WTC11 (cell line): ENCODE measurements around the gene ANO3. TPM values are rescaled to one million over a fixed set of nuclear protein-coding genes. Genes with fewer than 3 reads are reported as not detected.

Experiments
- ATAC-seq: fragments of 200-7000 bp; cut with Tn5 transposase; 2 replicates; pipeline ENCODE4 v1.10.0; 2021; ENCODE audit warnings: mild to moderate bottlenecking, moderate library complexity
- CTCF ChIA-PET: fragments of 300-600 bp; sonication (Branson Sonifier 250); formaldehyde crosslinking; loops from one replicate; lab custom pipeline; 2021; ENCODE audit warnings: antibody characterized with exemption; lab: Charles Lee
- POLR2A ChIA-PET: fragments of 350-600 bp; sonication (Branson Sonifier 250); formaldehyde crosslinking; loops from one replicate; lab custom pipeline; 2021; ENCODE audit warnings: antibody characterized with exemption; lab: Charles Lee
- DNase-seq: peaks from one replicate; pipeline ENCODE4 v3.0.0; 2021; ENCODE audit warnings: low spot score
- H3K27ac Mint-ChIP-seq: 2 replicates; pipeline ENCODE4 v1.8.0; 2021; ENCODE audit warnings: mixed read lengths
- H3K27me3 Mint-ChIP-seq: 2 replicates; pipeline ENCODE4 v1.8.0; 2021; ENCODE audit warnings: low read depth, mild to moderate bottlenecking, moderate library complexity, mixed read lengths
- H3K36me3 Mint-ChIP-seq: 2 replicates; pipeline ENCODE4 v1.8.0; 2021; ENCODE audit warnings: mixed read lengths
- H3K4me1 Mint-ChIP-seq: 2 replicates; pipeline ENCODE4 v1.8.0; 2022; ENCODE audit warnings: mixed read lengths
- H3K4me3 Mint-ChIP-seq: 2 replicates; pipeline ENCODE4 v1.8.0; 2021; ENCODE audit warnings: mild to moderate bottlenecking, moderate library complexity, mixed read lengths
- H3K9me3 Mint-ChIP-seq: 2 replicates; pipeline ENCODE4 v1.8.0; 2021; ENCODE audit warnings: mixed read lengths
- AR ChIP-seq: fragments of 250-450 bp; sonication (Bioruptor Pico); IDR thresholded peaks from 2 replicates; pipeline ENCODE4 v1.9.0; 2021; ENCODE audit warnings: mild to moderate bottlenecking
- HMGA2 ChIP-seq: fragments of 250-450 bp; sonication (Bioruptor Pico); IDR thresholded peaks from 2 replicates; pipeline ENCODE4 v1.4.0; 2021; ENCODE audit warnings: mild to moderate bottlenecking, moderate library complexity
- JUN ChIP-seq: sonication (generic); formaldehyde crosslinking; IDR thresholded peaks from 2 replicates; pipeline ENCODE4 v1.8.0; 2023; ENCODE audit warnings: mild to moderate bottlenecking, missing genetic modification reagents
- KAT7 ChIP-seq: sonication (generic); formaldehyde crosslinking; IDR thresholded peaks from 2 replicates; pipeline ENCODE4 v1.8.1; 2023; ENCODE audit warnings: missing genetic modification reagents, mild to moderate bottlenecking, borderline replicate concordance
- MLX ChIP-seq: sonication (generic); formaldehyde crosslinking; IDR thresholded peaks from 2 replicates; pipeline ENCODE4 v1.8.1; 2023; ENCODE audit warnings: mild to moderate bottlenecking, missing genetic modification reagents, moderate library complexity
- SOX15 ChIP-seq: fragments of 250-450 bp; sonication (Bioruptor Pico); IDR thresholded peaks from 2 replicates; pipeline ENCODE4 v1.9.0; 2021; ENCODE audit warnings: mild to moderate bottlenecking
- SP1 ChIP-seq: sonication (generic); formaldehyde crosslinking; conservative IDR thresholded peaks from 2 replicates; pipeline ENCODE4 v1.8.1; 2022; ENCODE audit warnings: missing genetic modification reagents
- TP53 ChIP-seq: sonication (generic); formaldehyde crosslinking; IDR thresholded peaks from 2 replicates; pipeline ENCODE4 v1.8.1; 2023; ENCODE audit warnings: mild to moderate bottlenecking, missing genetic modification reagents
- USF1 ChIP-seq: sonication (generic); formaldehyde crosslinking; IDR thresholded peaks from 2 replicates; pipeline ENCODE4 v1.8.0; 2022; ENCODE audit warnings: mild to moderate bottlenecking, missing genetic modification reagents
- ZNF263 ChIP-seq: sonication (generic); formaldehyde crosslinking; IDR thresholded peaks from 2 replicates; pipeline ENCODE4 v1.8.1; 2022; ENCODE audit warnings: low read depth, mild to moderate bottlenecking, moderate library complexity, missing genetic modification reagents
- ZNF512 ChIP-seq: sonication (generic); formaldehyde crosslinking; IDR thresholded peaks from 2 replicates; pipeline ENCODE4 v1.8.1; 2022; ENCODE audit warnings: missing genetic modification reagents, borderline replicate concordance
- total RNA-seq: library from RNA; stranded (reverse); gene quantifications from 3 replicates; pipeline ENCODE4 v1.2.3, GENCODE V29; 2021
- TF ChIP-seq, protein P1 (sequence below): sonication (generic); formaldehyde crosslinking; IDR thresholded peaks from 2 replicates; pipeline ENCODE4 v1.8.1; 2022; ENCODE audit warnings: mild to moderate bottlenecking, missing genetic modification reagents, moderate library complexity, borderline replicate concordance
- TF ChIP-seq, protein P2 (sequence below): sonication (generic); formaldehyde crosslinking; IDR thresholded peaks from 2 replicates; pipeline ENCODE4 v1.8.1; 2023; ENCODE audit warnings: mild to moderate bottlenecking, missing genetic modification reagents
- TF ChIP-seq, protein P3 (sequence below): fragments of 250-450 bp; sonication (Bioruptor Pico); conservative IDR thresholded peaks from 2 replicates; pipeline ENCODE4 v1.9.0; 2021; ENCODE audit warnings: mild to moderate bottlenecking

ANO3 gene
- total RNA-seq, 1 experiment from 2014 or later, result 0.11 TPM

- ATAC-seq (no peak), DNase-seq (no peak)
- Mint-ChIP-seq H3K27me3 (no peaks in the 10 kb centered on the region), H3K9me3 (no peaks in the 10 kb centered on the region), H3K36me3 (no peaks in the 10 kb centered on the region), H3K4me3 (no peak overlapping the region), H3K4me1 (peaks cover 11% of the 10 kb centered on the region), H3K27ac (no peak overlapping the region)
- POLR2A ChIA-PET, result no interaction called here
- CTCF ChIA-PET, result no interaction called here
- TF ChIP-seq TP53 (CRISPR knock-in tag) (no peak), SOX15 (CRISPR knock-in tag) (no peak), JUN (CRISPR knock-in tag) (no peak), ZNF512 (CRISPR knock-in tag) (no peak), HMGA2 (CRISPR knock-in tag) (peak; percentile 98), AR (CRISPR knock-in tag) (no peak)
- TF ChIP-seq, protein P1, sequence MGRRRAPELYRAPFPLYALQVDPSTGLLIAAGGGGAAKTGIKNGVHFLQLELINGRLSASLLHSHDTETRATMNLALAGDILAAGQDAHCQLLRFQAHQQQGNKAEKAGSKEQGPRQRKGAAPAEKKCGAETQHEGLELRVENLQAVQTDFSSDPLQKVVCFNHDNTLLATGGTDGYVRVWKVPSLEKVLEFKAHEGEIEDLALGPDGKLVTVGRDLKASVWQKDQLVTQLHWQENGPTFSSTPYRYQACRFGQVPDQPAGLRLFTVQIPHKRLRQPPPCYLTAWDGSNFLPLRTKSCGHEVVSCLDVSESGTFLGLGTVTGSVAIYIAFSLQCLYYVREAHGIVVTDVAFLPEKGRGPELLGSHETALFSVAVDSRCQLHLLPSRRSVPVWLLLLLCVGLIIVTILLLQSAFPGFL (CRISPR knock-in tag), result no peak
Observed at GRCh38 chr11:26620282-26621045, 288.5 kb downstream of the ANO3 start.

- Mint-ChIP-seq H3K9me3 (no peaks in the 10 kb centered on the region), H3K27me3 (no peaks in the 10 kb centered on the region), H3K4me3 (no peak overlapping the region), H3K27ac (no peak overlapping the region), H3K36me3 (no peaks in the 10 kb centered on the region), H3K4me1 (peaks cover 11% of the 10 kb centered on the region)
- DNase-seq, result no peak
- no peak for ATAC-seq
- TF ChIP-seq USF1 (CRISPR knock-in tag), result no peak
- no peak for TF ChIP-seq MLX
- no peak for TF ChIP-seq TP53 (CRISPR knock-in tag)
- no peak for TF ChIP-seq ZNF263
- TF ChIP-seq, protein P2, sequence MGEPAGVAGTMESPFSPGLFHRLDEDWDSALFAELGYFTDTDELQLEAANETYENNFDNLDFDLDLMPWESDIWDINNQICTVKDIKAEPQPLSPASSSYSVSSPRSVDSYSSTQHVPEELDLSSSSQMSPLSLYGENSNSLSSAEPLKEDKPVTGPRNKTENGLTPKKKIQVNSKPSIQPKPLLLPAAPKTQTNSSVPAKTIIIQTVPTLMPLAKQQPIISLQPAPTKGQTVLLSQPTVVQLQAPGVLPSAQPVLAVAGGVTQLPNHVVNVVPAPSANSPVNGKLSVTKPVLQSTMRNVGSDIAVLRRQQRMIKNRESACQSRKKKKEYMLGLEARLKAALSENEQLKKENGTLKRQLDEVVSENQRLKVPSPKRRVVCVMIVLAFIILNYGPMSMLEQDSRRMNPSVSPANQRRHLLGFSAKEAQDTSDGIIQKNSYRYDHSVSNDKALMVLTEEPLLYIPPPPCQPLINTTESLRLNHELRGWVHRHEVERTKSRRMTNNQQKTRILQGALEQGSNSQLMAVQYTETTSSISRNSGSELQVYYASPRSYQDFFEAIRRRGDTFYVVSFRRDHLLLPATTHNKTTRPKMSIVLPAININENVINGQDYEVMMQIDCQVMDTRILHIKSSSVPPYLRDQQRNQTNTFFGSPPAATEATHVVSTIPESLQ (CRISPR knock-in tag), result no peak
- TF ChIP-seq SOX15 (CRISPR knock-in tag), result no peak
- TF ChIP-seq KAT7 (CRISPR knock-in tag), result no peak
- TF ChIP-seq, protein P3, sequence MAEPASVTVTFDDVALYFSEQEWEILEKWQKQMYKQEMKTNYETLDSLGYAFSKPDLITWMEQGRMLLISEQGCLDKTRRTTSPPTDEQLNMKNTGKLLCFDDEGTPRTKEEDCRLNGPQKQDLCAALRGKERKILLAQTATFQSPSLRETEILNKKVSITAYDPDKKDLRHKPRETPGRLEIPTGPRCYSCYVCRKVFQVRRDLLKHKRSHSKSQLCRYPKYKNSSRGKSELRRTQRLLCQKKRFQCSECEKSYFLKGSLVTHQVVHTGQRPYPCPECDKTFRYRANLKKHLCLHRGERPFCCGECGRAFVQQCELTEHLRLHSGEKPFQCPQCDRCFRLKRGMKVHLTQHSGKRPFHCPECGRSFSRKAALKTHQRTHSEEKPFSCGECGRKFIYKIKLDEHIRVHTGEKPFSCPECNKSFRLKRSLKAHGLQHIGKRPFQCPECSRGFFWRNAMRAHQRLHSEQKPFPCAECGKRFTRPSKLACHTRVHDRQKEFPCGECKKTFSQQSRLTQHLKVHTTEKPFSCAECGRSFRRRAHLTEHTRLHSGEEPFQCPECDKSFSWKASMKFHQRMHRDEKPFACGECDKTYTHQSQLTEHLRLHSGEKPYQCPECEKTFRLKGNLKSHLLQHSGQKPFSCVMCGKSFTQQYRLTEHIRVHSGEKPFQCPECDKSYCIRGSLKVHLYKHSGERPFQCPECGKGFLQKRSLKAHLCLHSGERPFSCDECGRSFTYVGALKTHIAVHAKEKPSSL, result no peak
- TF ChIP-seq SP1 (CRISPR knock-in tag), result no peak
- ChIA-PET POLR2A (no interaction called here), CTCF (no interaction called here)
Observed at GRCh38 chr11:26621132-26621531, 289.2 kb downstream of the ANO3 start.
